NB4 (cell line): Measurements from ENCODE around the gene POLR2J3.
"Not testable (repeated sequence)": the region's sequence is repeated elsewhere in the genome, so short reads cannot be mapped to it uniquely, and the experiment has no call there.

Experiments used
- MYC ChIP-seq: IDR thresholded peaks from 2 replicates; pipeline ENCODE4 v1.6.1; 2011; ENCODE audit warnings: low read depth, low read length
- POLR2A ChIP-seq: IDR thresholded peaks from 2 replicates; pipeline ENCODE4 v1.6.1; 2011; ENCODE audit warnings: mild to moderate bottlenecking; ENCODE audit not compliant: insufficient read length; ENCODE audit errors: extremely low read depth
- TF ChIP-seq, protein P1 (sequence below): IDR thresholded peaks from one replicate; pipeline ENCODE4 v1.5.1; 2012; ENCODE audit warnings: low read depth, low read length
- TF ChIP-seq, protein P2 (sequence below): IDR thresholded peaks from 2 replicates; pipeline ENCODE4 v1.6.1; 2011; ENCODE audit warnings: low read depth, low read length

DNA sequence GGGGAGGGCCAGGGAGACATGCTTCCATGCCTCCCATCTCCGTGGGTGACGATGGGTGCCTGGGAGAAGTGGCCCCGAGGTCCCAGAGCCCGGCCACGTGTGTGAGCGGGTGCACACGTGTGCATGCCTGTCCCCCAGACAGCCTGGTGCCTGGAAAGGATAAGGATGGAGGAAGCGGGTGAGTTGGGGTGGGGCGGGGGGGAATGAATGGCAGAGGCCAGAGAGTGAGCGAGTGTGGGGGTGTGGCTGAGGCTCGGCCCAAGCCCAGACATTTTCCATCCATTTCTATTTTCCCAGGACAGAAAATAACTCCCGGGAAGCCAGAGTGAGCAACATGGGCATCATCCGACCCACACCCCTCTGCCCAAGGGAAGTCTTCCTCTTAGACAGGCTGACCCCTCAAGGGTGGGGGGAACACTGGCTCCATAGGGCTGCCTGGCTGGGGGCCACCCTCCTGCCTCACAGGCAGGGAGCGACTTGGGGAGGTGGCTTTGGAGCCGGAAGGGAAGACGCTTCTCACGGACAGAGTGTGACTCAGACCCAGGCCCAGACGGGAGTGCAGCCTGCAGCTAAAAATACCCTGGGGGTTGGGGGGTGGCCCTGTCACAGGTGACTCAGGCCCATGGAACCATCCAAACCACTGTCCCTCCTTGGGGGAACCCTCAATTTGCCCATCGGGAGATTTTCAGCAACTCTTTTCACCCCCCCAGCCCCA, 32.2 kb upstream of the POLR2J3 start:
- not testable (repeated sequence) for TF ChIP-seq POLR2A, MYC
- TF ChIP-seq, protein P1, sequence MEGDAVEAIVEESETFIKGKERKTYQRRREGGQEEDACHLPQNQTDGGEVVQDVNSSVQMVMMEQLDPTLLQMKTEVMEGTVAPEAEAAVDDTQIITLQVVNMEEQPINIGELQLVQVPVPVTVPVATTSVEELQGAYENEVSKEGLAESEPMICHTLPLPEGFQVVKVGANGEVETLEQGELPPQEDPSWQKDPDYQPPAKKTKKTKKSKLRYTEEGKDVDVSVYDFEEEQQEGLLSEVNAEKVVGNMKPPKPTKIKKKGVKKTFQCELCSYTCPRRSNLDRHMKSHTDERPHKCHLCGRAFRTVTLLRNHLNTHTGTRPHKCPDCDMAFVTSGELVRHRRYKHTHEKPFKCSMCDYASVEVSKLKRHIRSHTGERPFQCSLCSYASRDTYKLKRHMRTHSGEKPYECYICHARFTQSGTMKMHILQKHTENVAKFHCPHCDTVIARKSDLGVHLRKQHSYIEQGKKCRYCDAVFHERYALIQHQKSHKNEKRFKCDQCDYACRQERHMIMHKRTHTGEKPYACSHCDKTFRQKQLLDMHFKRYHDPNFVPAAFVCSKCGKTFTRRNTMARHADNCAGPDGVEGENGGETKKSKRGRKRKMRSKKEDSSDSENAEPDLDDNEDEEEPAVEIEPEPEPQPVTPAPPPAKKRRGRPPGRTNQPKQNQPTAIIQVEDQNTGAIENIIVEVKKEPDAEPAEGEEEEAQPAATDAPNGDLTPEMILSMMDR: not testable (repeated sequence)
- TF ChIP-seq, protein P2, sequence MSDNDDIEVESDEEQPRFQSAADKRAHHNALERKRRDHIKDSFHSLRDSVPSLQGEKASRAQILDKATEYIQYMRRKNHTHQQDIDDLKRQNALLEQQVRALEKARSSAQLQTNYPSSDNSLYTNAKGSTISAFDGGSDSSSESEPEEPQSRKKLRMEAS: not testable (repeated sequence)
